GM12801 (cell line): Measurements from ENCODE around the gene FAM149B1.

Experiments
- TF ChIP-seq, protein P1 (sequence below): IDR thresholded peaks from one replicate; pipeline ENCODE4 v1.5.1; 2011; ENCODE audit warnings: control low read depth; ENCODE audit not compliant: insufficient read length; ENCODE audit errors: extremely low read depth

FAM149B1 gene

DNA sequence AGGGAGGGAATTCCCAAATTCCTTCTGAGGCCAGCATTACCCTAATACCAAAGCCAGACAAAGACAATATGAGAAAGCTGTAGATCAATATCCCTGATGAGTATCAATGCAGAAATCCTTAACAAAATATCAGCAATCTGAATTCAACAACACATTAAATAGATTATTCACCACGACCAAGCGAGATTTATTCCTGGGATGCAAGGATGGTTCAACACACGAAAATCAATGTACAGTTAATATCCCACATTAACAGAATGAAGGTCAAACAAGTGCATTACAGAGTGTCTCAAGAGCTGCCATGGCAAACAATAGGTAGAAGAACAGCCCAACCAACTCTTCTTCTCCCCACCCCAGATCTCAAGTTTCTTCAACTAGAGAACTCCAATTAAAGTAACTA lies 6.3 kb upstream of the FAM149B1 start:
- TF ChIP-seq, protein P1, sequence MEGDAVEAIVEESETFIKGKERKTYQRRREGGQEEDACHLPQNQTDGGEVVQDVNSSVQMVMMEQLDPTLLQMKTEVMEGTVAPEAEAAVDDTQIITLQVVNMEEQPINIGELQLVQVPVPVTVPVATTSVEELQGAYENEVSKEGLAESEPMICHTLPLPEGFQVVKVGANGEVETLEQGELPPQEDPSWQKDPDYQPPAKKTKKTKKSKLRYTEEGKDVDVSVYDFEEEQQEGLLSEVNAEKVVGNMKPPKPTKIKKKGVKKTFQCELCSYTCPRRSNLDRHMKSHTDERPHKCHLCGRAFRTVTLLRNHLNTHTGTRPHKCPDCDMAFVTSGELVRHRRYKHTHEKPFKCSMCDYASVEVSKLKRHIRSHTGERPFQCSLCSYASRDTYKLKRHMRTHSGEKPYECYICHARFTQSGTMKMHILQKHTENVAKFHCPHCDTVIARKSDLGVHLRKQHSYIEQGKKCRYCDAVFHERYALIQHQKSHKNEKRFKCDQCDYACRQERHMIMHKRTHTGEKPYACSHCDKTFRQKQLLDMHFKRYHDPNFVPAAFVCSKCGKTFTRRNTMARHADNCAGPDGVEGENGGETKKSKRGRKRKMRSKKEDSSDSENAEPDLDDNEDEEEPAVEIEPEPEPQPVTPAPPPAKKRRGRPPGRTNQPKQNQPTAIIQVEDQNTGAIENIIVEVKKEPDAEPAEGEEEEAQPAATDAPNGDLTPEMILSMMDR, result no peak

DNA sequence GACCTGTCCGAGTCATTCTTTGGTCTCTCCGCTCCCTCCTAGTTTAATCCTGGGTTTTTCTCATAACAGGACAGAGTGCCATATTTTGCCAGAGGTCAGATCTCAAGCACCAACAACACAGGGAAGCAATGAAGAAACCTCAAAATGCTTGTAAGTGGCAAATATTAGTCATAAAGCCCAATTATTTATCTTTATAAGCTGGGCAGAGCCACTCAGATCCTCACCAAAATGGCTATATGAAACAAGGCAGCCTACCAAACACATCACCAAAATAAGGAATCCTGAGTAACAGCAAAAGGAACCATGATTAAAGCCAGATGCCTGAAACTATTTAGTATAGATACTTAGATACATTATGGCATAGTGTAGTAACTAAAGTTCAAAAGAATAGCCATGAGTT lies 4.8 kb upstream of the FAM149B1 start:
- TF ChIP-seq, protein P1, result no peak

DNA sequence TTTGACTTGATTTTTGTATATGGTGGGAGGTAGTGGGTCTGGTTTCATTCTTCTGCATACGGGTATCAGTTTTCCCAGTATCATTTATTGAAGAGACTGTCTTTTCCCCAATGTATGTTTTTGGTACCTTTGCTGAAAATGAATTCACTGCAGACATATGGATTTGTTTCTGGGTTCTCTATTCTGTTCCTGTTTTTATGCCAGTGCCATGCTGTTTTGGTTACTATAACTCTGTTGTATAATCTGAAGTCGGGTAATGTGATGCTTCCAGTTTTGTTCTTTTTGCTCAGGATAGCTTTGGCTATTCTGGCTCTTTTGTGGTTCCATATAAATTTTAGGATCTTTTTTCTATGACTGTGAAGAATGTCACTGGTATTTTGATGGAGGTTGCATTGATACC lies 947 bp upstream of the FAM149B1 start:
- TF ChIP-seq, protein P1, result no peak

DNA sequence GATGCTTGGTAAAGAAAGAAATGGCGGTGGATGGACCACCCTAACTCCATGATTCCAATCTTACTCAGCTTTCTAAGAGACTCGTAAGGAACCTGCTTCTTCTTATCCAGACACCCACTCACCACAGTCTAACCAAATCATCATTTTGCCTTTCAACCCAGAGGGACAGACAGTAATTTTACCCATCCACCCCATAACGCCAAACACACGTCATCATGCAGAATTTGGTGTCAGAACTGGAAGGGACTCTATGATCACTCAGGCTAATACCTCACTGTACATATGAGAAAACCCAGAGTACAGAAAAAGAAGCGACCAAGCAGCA lies 499 bp upstream of the FAM149B1 start:
- TF ChIP-seq, protein P1, result no peak

DNA sequence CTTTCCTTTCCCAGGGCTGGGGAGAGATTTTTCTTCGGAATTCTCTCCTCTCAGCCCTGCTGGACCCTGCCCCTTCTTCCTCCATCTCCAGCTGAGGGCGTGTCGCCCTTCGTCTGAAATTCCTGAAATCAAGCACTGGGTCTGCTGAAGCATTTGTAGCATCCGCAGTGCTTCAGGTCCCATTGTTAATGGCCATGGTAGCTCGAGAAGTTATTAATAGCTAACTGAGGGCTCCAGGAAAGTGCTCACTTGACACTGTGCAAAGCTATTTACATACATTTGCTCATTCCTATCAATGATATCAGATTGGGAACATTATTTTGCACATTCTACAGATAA lies 515 bp downstream of the FAM149B1 start:
- TF ChIP-seq, protein P1, result no peak

DNA sequence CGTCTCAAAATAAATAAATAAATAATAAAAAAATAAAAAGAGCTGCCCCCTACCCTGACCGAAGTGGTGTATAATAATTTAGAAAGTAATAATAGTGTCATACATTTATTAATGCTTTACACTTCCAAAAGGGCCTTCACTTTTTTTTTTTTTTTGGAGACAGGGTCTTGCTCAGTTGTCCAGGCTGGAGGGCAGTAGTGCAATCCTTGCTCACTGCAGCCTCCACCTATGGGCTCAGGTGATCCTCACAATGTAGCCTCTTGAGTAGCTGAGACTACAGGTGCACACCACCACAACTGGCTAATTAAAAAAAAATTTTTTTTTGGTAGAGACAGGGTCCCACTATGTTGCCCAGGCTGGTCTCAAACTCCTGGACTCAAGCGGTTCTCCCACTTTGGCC lies 1.4 kb downstream of the FAM149B1 start:
- TF ChIP-seq, protein P1, result no peak

DNA sequence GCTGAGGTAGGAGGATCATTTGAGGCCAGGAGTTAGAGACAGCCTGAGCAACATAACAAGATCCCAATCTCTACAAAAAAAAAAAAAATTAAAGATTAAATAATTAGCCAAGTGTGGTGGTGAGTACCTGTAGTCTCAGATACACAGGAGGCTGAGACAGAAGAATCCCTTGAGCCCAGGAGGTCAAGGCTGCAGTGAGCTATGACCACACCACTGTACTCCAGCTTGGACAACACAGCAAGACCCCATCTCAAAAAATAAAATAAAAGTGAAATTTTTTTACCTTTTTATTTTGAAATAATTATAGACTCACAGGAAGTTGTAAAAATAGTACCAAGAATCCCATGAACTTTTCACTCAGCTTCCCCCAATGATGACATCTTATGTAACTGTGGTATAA lies 4.9 kb downstream of the FAM149B1 start:
- TF ChIP-seq, protein P1, result no peak

DNA sequence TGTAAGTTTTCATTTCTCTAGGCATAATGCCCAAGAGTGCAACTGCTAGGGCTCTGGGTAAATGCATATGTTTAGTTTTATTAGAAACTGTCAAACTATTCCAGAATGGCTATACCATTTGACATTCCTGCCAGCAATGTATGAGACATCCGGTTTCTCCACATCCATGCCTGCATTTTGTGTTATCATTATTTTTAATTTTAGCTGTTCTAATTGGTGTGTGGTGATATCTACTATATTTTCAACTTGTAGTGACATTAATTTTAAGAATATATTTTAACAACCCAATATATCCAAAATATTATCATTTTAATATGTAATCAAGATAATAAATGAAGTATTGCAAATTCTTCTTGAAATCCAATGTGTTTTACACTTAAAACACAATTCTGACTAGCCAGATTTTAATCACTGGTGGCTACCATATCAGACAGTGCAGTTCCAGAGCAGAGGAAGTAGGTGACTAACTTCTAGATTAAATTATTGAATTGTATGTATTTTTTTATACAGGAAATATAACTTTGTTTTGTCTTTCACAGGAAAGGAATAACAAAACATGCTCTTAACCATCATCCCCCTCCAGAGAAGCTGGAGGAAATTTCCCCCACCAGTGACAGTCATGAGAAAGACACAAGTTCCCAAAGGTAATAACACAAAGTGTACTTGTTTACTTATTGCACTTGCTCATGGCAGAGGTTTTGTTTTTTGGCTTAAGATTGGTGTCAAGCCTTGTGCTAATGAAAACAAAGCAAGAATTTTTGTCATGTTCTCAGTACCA lies 6.4 kb downstream of the FAM149B1 start:
- TF ChIP-seq, protein P1, result no peak
